Nasal cavity respiratory epithelium epithelial cell of viscerocranial mucosa (primary cell): ENCODE results near the gene SP140. TPM values are rescaled to one million over a fixed set of nuclear protein-coding genes. Genes with fewer than 3 reads are reported as not detected.

Experiments
- total RNA-seq: library from RNA; depleted of rRNA; stranded (reverse); fragments of >200 nt; gene quantifications from 2 replicates; pipeline ENCODE4 v1.2.3, GENCODE V29; 2014

Gene SP140
- under 0.01 and 0.36 TPM in 2 replicates for total RNA-seq

DNA sequence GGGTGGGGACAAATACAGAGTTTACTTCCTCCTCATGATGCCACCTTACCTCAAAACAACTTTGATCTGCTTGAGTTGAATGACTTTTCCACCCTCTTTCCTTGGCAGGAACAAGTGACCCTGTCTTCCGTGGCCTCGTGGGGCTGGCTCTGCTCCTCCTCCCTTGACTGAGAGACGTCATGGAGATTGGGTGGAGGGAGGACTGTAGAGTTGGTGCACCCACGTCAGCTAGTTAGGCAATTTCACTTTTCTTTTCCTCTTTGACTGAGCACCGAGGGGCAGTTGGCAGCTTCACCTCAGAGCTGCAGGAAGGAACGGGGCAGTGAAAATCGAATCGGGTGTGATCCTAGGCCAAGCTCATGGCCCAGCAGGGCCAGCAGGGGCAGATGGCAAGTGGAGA, at the start of gene SP140:
SP140 (plus strand) TSS at position 251 of the 400 bp plus-strand sequence; CDS start at position 360, 109 bp downstream.

GRCh38 chr2:230219419-230220331, 5.9 kb upstream of the SP140 start, which contains the start of gene SP110:
Gene SP110, minus strand, starts transcription at chr2:230219984. Its CDS starts 3,057 bp downstream, at chr2:230216927.

GRCh38 chr2:230326453-230327417, 101.2 kb downstream of the SP140 start, which contains the start of gene SP140L:
Gene SP140L, plus strand, starts transcription at chr2:230327193. Its CDS starts 77 bp downstream, at chr2:230327270.

Other genes with a start within 250 kb of the SP140 start
- gene SLC16A14, start 156.8 kb upstream of the SP140 start, total RNA-seq = 5.5 and 7.0 TPM in 2 replicates
- gene SP110, start 5.8 kb upstream of the SP140 start, total RNA-seq = 1.7 and 9.9 TPM in 2 replicates
- 2.1 and 10.3 TPM in 2 replicates for gene SP140L, start 101.5 kb downstream of the SP140 start, total RNA-seq
- gene SP100, start 190.5 kb downstream of the SP140 start, total RNA-seq = 19.1 and 34.5 TPM in 2 replicates